ENCODE measurements around the gene DGAT2. TPM values are rescaled to one million over a fixed set of nuclear protein-coding genes. Genes with fewer than 3 reads are reported as not detected.

DGAT2 gene
- total RNA-seq, 1 donor from 2014 or later = 0.93 TPM

DNA sequence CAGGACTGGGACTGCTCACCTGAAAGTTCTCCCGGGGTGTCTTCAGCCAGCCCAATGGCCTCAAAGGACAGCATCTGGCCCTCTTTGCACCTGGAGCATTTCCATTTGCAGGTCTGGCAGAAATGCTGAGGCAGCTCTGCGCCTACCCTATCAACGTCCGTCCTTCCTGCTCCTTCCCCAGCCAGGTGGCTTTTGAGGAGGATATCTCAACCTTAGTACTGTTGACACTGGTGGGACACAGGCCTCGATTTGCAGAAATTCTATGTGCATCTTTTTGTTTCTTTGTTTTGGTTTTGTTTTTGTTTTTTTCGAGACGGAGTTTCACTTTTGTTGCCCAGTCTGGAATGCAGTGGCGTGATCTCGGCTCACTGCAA, 45.9 kb upstream of the DGAT2 start:
- no peaks in the 10 kb centered on the region for H3K4me1 Mint-ChIP-seq

GRCh38 chr11:75725547-75726320, 42.8 kb upstream of the DGAT2 start:
- Mint-ChIP-seq H3K27me3 (ENCODE audit: low read depth) (no peaks in the 10 kb centered on the region), H3K9me3 (no peaks in the 10 kb centered on the region), H3K4me3 (no peak overlapping the region), H3K4me1 (no peaks in the 10 kb centered on the region), H3K27ac (ENCODE audit: unreplicated experiment) (no peak overlapping the region), H3K36me3 (ENCODE audit: low read depth) (no peaks in the 10 kb centered on the region)
- DNase-seq (ENCODE audit: low read depth, low spot score) = no peak
- TF ChIP-seq, protein P1, sequence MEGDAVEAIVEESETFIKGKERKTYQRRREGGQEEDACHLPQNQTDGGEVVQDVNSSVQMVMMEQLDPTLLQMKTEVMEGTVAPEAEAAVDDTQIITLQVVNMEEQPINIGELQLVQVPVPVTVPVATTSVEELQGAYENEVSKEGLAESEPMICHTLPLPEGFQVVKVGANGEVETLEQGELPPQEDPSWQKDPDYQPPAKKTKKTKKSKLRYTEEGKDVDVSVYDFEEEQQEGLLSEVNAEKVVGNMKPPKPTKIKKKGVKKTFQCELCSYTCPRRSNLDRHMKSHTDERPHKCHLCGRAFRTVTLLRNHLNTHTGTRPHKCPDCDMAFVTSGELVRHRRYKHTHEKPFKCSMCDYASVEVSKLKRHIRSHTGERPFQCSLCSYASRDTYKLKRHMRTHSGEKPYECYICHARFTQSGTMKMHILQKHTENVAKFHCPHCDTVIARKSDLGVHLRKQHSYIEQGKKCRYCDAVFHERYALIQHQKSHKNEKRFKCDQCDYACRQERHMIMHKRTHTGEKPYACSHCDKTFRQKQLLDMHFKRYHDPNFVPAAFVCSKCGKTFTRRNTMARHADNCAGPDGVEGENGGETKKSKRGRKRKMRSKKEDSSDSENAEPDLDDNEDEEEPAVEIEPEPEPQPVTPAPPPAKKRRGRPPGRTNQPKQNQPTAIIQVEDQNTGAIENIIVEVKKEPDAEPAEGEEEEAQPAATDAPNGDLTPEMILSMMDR (conservative IDR thresholded peaks at IDR 0.05) = no peak

More for the DNA sequence above, 45.9 kb upstream of the DGAT2 start:
- Mint-ChIP-seq H3K4me3 (no peak overlapping the region), H3K27ac (ENCODE audit: unreplicated experiment) (no peak overlapping the region), H3K9me3 (no peaks in the 10 kb centered on the region), H3K36me3 (ENCODE audit: low read depth) (no peaks in the 10 kb centered on the region), H3K27me3 (ENCODE audit: low read depth) (peaks cover 2% of the 10 kb centered on the region)
- DNase-seq (ENCODE audit: low read depth, low spot score) = no peak
- TF ChIP-seq, protein P1 (conservative IDR thresholded peaks at IDR 0.05) = no peak

GRCh38 chr11:75728992-75729391, 39.6 kb upstream of the DGAT2 start:
- Mint-ChIP-seq H3K27ac (ENCODE audit: unreplicated experiment) (no peak overlapping the region), H3K4me1 (peaks cover 9% of the 10 kb centered on the region), H3K9me3 (no peaks in the 10 kb centered on the region), H3K36me3 (ENCODE audit: low read depth) (no peaks in the 10 kb centered on the region), H3K4me3 (no peak overlapping the region), H3K27me3 (ENCODE audit: low read depth) (no peaks in the 10 kb centered on the region)
- TF ChIP-seq, protein P1 (conservative IDR thresholded peaks at IDR 0.05) = no peak
- DNase-seq (ENCODE audit: low read depth, low spot score) = no peak

GRCh38 chr11:75731095-75731494, 37.5 kb upstream of the DGAT2 start:
- Mint-ChIP-seq H3K9me3 (no peaks in the 10 kb centered on the region), H3K36me3 (ENCODE audit: low read depth) (no peaks in the 10 kb centered on the region), H3K4me3 (no peak overlapping the region), H3K4me1 (peaks cover 17% of the 10 kb centered on the region), H3K27ac (ENCODE audit: unreplicated experiment) (no peak overlapping the region), H3K27me3 (ENCODE audit: low read depth) (no peaks in the 10 kb centered on the region)
- no peak for DNase-seq (ENCODE audit: low read depth, low spot score)
- TF ChIP-seq, protein P1 (conservative IDR thresholded peaks at IDR 0.05) = no peak

- H3K27ac Mint-ChIP-seq (ENCODE audit: unreplicated experiment) = no peak overlapping the region
- no peaks in the 10 kb centered on the region for H3K36me3 Mint-ChIP-seq (ENCODE audit: low read depth)
- no peak overlapping the region for H3K4me3 Mint-ChIP-seq
- H3K9me3 Mint-ChIP-seq = no peaks in the 10 kb centered on the region
- H3K4me1 Mint-ChIP-seq = peaks cover 17% of the 10 kb centered on the region
- TF ChIP-seq, protein P1 (conservative IDR thresholded peaks at IDR 0.05) = no peak
- no peaks in the 10 kb centered on the region for H3K27me3 Mint-ChIP-seq (ENCODE audit: low read depth)
- no peak for DNase-seq (ENCODE audit: low read depth, low spot score)
Measured at GRCh38 chr11:75733071-75733430, 35.5 kb upstream of the DGAT2 start.

Measured in neural crest cell (in vitro differentiated cells).